ENCODE results near the gene APOO. TPM values are rescaled to one million over a fixed set of nuclear protein-coding genes. Genes with fewer than 3 reads are reported as not detected.

APOO gene
- polyA plus RNA-seq, 4 donors: 12.5 to 30.2 (median 22.1) TPM

DNA sequence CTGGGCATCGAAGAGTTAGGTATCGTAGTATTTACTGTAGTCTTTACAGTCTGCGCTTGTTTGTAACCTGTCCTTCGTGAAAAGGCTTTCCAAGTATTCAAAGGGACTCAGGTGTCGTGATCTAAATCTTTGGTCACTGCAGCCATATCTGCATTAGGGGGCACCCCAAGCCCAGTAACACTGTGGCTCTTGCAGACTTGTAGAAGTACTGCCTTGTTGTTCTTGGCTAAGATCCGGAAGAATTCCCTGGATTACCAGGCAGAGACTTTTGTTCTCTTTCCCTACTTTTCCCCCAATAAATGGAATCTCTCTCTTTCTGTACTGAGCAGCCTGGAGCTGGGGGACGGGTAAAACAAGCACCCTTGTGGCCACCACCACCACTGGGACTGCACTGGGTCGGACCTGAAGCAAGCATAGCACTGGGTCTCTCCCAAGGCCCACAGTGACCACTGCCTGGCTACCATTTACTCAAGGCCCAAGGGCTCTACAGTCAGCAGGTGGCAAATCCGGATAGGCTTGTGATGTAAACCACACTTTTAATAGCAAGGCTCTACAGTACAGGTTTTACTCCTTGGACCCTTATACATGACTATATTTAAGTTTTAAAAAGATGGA is 12.1 kb upstream of the APOO start:
- no peak overlapping the region for H3K27ac ChIP-seq (ENCODE audit: low read depth in 1 of 3, low read length in 2 of 3)
- no peaks in the 10 kb centered on the region for H3K4me1 ChIP-seq (ENCODE audit: control insufficient read depth in 3 of 3, insufficient read depth in 2 of 3, low read depth in 1 of 3, low read length in 2 of 3)
- DNase-seq (no peak), FAIRE-seq (no peak)
- H3K9me3 ChIP-seq (ENCODE audit: control insufficient read depth in 2 of 2, insufficient read depth in 1 of 2, low read depth in 1 of 2, low read length in 1 of 2): no peaks in the 10 kb centered on the region
- no peaks in the 10 kb centered on the region for H3K36me3 ChIP-seq (ENCODE audit: control insufficient read depth in 3 of 3, insufficient read depth in 2 of 3, low read depth in 1 of 3, low read length in 3 of 3)
- no peaks in the 10 kb centered on the region for H3K27me3 ChIP-seq (ENCODE audit: control insufficient read depth in 3 of 3, insufficient read depth in 3 of 3, low read length in 3 of 3)
- WGBS, 3 donors: 70 to 78% (median 75%) methylated on average over 9 of the region's 9 CpGs
- no peak overlapping the region for H3K4me3 ChIP-seq (ENCODE audit: low read depth in 1 of 3, low read length in 3 of 3)

DNA sequence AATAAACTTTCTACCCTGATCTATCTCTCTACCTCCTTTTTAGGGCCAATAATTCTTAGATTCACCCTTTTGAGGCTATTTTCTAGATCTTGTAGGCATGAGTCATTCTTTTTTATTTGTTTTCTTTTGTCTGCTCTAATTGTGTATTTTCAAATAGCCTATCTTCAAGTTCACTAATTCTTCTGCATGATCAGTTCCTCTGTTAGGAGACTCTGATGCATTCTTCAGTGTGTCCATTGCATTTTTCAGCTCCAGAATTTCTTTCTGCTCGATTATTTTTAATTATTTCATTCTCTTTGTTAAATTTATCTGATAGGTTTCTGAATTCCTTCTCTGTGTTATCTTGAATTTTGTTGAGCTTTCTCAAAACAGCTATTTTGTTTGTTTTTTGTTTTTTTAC is 11.4 kb upstream of the APOO start:
- WGBS, 3 donors: 39 to 90% (median 79%) methylated on average over 1 of the region's 1 CpG
- Histone ChIP-seq H3K4me3 (ENCODE audit: low read depth in 1 of 3, low read length in 3 of 3) (no peak overlapping the region), H3K4me1 (ENCODE audit: control insufficient read depth in 3 of 3, insufficient read depth in 2 of 3, low read depth in 1 of 3, low read length in 2 of 3) (no peaks in the 10 kb centered on the region), H3K36me3 (ENCODE audit: control insufficient read depth in 3 of 3, insufficient read depth in 2 of 3, low read depth in 1 of 3, low read length in 3 of 3) (no peaks in the 10 kb centered on the region), H3K27me3 (ENCODE audit: control insufficient read depth in 3 of 3, insufficient read depth in 3 of 3, low read length in 3 of 3) (no peaks in the 10 kb centered on the region), H3K9me3 (ENCODE audit: control insufficient read depth in 2 of 2, insufficient read depth in 1 of 2, low read depth in 1 of 2, low read length in 1 of 2) (no peaks in the 10 kb centered on the region), H3K27ac (ENCODE audit: low read depth in 1 of 3, low read length in 2 of 3) (no peak overlapping the region)
- FAIRE-seq (no peak), DNase-seq (no peak)

DNA sequence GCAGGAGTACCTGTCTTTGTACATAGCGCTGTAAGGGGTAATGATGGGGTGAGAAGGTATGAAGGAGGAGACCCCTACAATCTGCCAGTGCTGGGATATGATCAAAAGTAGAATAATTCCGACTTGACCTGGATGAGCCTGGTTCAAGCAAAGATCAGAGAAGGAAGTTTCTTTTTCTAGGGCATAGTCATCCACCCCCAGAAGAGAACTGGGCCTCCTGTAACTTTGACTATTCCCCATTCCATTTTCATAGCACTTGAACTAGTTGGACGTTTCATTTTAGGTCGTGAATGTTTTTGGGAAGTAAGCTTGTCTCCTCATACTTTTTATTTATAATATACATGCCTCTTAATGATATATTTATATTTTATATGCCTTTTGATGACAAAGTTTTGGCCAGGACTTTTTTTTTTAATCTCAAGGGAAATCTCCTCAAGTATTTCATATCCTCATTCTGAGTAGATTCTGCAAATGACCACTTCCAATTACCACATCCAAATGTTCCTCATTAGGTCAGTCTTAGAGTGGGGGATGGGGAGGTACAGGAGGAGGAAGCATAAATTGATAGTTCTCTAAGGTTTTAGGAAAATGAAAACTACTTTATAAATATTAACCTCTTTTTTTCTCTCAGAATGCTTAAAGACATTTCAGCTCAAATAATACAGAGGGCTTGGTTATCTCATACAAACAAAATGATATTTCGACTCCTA is 3.5 kb upstream of the APOO start:
- Histone ChIP-seq H3K27me3 (ENCODE audit: control insufficient read depth in 3 of 3, insufficient read depth in 3 of 3, low read length in 3 of 3) (no peaks in the 10 kb centered on the region), H3K4me1 (ENCODE audit: control insufficient read depth in 3 of 3, insufficient read depth in 2 of 3, low read depth in 1 of 3, low read length in 2 of 3) (peaks cover 0 to 4% (median 2%) of the 10 kb centered on the region in 3 donors), H3K4me3 (ENCODE audit: low read depth in 1 of 3, low read length in 3 of 3) (no peak overlapping the region), H3K27ac (ENCODE audit: low read depth in 1 of 3, low read length in 2 of 3) (no peak overlapping the region), H3K36me3 (ENCODE audit: control insufficient read depth in 3 of 3, insufficient read depth in 2 of 3, low read depth in 1 of 3, low read length in 3 of 3) (no peaks in the 10 kb centered on the region), H3K9me3 (ENCODE audit: control insufficient read depth in 2 of 2, insufficient read depth in 1 of 2, low read depth in 1 of 2, low read length in 1 of 2) (no peaks in the 10 kb centered on the region)
- DNase-seq (no peak), FAIRE-seq (no peak)
- WGBS, 3 donors: 70 to 93% (median 79%) methylated on average over 5 of the region's 5 CpGs

DNA sequence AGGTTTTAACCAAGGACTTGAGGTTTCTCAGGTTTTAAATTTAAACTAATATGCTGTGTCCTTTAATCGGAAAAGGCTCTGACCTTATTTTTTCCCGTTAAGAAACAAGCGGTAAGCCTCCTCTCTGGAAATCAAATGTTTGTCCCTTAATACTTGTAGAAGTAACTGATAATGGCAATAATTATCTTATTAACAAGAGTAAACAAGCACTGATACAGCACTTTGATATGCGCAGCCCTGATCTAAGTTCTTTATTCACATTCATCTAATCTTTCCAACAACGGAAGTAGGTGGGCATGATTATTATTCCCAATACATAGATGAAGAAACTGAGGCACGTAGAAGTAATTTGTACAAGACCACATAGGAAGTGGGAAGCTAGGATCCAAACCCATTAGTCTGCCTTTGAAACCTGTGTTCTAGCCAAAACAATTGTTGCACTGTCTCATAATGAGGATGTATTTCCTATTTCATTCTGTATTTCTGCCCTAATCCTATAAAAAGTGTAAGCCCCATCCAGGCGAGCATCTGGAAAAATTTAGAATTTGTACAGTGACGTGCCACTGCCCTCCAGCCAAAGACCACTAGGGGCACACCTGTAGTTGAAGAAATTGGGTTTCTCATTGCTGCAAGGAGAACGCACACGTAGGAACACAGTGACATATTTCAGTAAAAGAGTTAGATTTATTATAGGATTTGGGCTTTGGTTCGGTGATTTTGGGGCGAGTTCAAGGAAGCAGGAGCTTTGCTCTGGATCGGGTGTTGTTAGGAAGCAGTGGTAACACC is 674 bp upstream of the APOO start:
- peaks cover 0 to 10% (median 2%) of the 10 kb centered on the region in 3 donors for H3K4me1 ChIP-seq (ENCODE audit: control insufficient read depth in 3 of 3, insufficient read depth in 2 of 3, low read depth in 1 of 3, low read length in 2 of 3)
- no peaks in the 10 kb centered on the region for H3K36me3 ChIP-seq (ENCODE audit: control insufficient read depth in 3 of 3, insufficient read depth in 2 of 3, low read depth in 1 of 3, low read length in 3 of 3)
- FAIRE-seq (no peak), DNase-seq (no peak)
- peak overlapping the region; percentile 44 to 96 (median 94) for H3K27ac ChIP-seq (ENCODE audit: low read depth in 1 of 3, low read length in 2 of 3)
- 37 to 42% (median 41%) methylated on average over 12 to 13 of the region's 13 CpGs for WGBS, 3 donors
- H3K9me3 ChIP-seq (ENCODE audit: control insufficient read depth in 2 of 2, insufficient read depth in 1 of 2, low read depth in 1 of 2, low read length in 1 of 2): no peaks in the 10 kb centered on the region
- no peaks in the 10 kb centered on the region for H3K27me3 ChIP-seq (ENCODE audit: control insufficient read depth in 3 of 3, insufficient read depth in 3 of 3, low read length in 3 of 3)
- peak overlapping the region in 1 of 3 donors; percentile 41 for H3K4me3 ChIP-seq (ENCODE audit: low read depth in 1 of 3, low read length in 3 of 3)

DNA sequence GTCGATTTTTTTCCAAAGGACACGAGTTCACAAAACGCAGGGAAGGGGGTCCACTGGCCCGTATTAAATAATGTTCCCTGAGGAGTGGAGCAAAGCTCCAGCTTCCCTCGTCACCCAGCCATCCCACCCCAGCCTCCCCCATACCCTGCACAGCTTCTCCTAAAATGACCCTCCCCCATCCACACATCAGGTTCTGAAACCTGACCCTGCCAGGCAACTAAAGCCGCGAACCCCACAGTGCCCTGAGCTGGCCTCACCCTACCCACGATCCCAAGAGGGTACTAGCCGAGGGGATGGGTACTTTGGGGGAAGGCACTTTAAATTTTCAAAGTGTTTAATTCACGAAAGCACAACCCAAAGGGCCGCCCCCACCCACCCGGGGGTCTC is 634 bp downstream of the APOO start:
- no peak for FAIRE-seq
- Histone ChIP-seq H3K27me3 (ENCODE audit: control insufficient read depth in 3 of 3, insufficient read depth in 3 of 3, low read length in 3 of 3) (no peaks in the 10 kb centered on the region), H3K4me3 (ENCODE audit: low read depth in 1 of 3, low read length in 3 of 3) (peak overlapping the region; percentile 5 to 73 (median 57)), H3K9me3 (ENCODE audit: control insufficient read depth in 2 of 2, insufficient read depth in 1 of 2, low read depth in 1 of 2, low read length in 1 of 2) (no peaks in the 10 kb centered on the region), H3K36me3 (ENCODE audit: control insufficient read depth in 3 of 3, insufficient read depth in 2 of 3, low read depth in 1 of 3, low read length in 3 of 3) (no peaks in the 10 kb centered on the region), H3K27ac (ENCODE audit: low read depth in 1 of 3, low read length in 2 of 3) (peak overlapping the region; percentile 78 to 96 (median 94)), H3K4me1 (ENCODE audit: control insufficient read depth in 3 of 3, insufficient read depth in 2 of 3, low read depth in 1 of 3, low read length in 2 of 3) (peaks cover 0 to 13% (median 2%) of the 10 kb centered on the region in 3 donors)
- no peak for DNase-seq
- WGBS, 3 donors: 3 to 42% (median 7%) methylated on average over 9 to 12 of the region's 12 CpGs

DNA sequence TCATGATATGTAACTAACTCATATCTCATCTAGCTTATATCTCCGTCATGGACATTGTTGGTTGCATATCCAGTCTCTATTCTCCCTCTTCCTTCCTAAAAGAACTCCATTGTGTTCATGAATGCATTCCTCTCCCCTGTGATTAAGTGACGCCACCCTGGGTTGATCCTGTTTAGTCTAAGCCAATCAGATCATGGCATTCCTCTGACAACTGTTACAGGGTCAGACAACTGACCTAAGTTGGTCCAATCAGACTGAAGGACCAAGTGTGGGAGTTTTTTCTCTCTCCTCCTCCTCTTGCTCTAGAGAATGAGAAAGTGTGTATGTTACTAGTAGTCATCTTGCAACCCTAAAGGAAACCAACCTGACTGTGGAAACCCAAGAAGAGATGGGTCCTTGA is 3.6 kb downstream of the APOO start:
- 44 to 66% (median 65%) methylated on average over 2 of the region's 2 CpGs for WGBS, 3 donors
- no peak for FAIRE-seq

DNA sequence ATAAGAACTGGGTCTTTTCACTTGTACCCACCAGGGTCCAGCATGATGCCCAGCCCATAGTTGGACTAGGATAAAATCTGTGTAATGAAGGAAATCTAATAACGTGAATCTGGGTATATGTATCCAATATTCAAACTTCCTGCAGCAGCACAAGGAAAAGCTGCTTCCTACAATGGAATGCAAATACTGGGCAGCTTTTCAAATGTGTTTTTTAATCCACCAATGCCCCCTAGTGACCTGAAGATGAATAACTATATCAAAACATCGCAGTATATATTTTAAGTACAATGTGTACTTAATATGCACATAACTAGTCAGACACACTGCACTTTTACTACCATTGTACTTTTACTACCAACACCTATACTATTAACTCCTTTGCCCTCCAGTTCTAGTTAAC is 5.3 kb downstream of the APOO start:
- no peaks in the 10 kb centered on the region for H3K27me3 ChIP-seq (ENCODE audit: control insufficient read depth in 3 of 3, insufficient read depth in 3 of 3, low read length in 3 of 3)
- no peaks in the 10 kb centered on the region for H3K36me3 ChIP-seq (ENCODE audit: control insufficient read depth in 3 of 3, insufficient read depth in 2 of 3, low read depth in 1 of 3, low read length in 3 of 3)
- FAIRE-seq: no peak
- peaks cover 0 to 35% (median 0%) of the 10 kb centered on the region in 3 donors for H3K4me1 ChIP-seq (ENCODE audit: control insufficient read depth in 3 of 3, insufficient read depth in 2 of 3, low read depth in 1 of 3, low read length in 2 of 3)
- peak; percentile 67 to 68 for DNase-seq
- H3K27ac ChIP-seq (ENCODE audit: low read depth in 1 of 3, low read length in 2 of 3): peak overlapping the region in 2 of 3 donors; percentile 19 to 62
- 0 to 5% (median 3%) methylated on average over 2 of the region's 2 CpGs for WGBS, 3 donors
- peak overlapping the region in 2 of 3 donors; percentile 19 to 23 for H3K4me3 ChIP-seq (ENCODE audit: low read depth in 1 of 3, low read length in 3 of 3)
- H3K9me3 ChIP-seq (ENCODE audit: control insufficient read depth in 2 of 2, insufficient read depth in 1 of 2, low read depth in 1 of 2, low read length in 1 of 2): no peaks in the 10 kb centered on the region

More for the DNA sequence above, 3.6 kb downstream of the APOO start:
- Histone ChIP-seq H3K4me1 (ENCODE audit: control insufficient read depth in 3 of 3, insufficient read depth in 2 of 3, low read depth in 1 of 3, low read length in 2 of 3) (peaks cover 0 to 36% (median 2%) of the 10 kb centered on the region in 3 donors), H3K27ac (ENCODE audit: low read depth in 1 of 3, low read length in 2 of 3) (no peak overlapping the region), H3K36me3 (ENCODE audit: control insufficient read depth in 3 of 3, insufficient read depth in 2 of 3, low read depth in 1 of 3, low read length in 3 of 3) (no peaks in the 10 kb centered on the region), H3K27me3 (ENCODE audit: control insufficient read depth in 3 of 3, insufficient read depth in 3 of 3, low read length in 3 of 3) (no peaks in the 10 kb centered on the region), H3K4me3 (ENCODE audit: low read depth in 1 of 3, low read length in 3 of 3) (no peak overlapping the region), H3K9me3 (ENCODE audit: control insufficient read depth in 2 of 2, insufficient read depth in 1 of 2, low read depth in 1 of 2, low read length in 1 of 2) (no peaks in the 10 kb centered on the region)
- no peak for DNase-seq

DNA sequence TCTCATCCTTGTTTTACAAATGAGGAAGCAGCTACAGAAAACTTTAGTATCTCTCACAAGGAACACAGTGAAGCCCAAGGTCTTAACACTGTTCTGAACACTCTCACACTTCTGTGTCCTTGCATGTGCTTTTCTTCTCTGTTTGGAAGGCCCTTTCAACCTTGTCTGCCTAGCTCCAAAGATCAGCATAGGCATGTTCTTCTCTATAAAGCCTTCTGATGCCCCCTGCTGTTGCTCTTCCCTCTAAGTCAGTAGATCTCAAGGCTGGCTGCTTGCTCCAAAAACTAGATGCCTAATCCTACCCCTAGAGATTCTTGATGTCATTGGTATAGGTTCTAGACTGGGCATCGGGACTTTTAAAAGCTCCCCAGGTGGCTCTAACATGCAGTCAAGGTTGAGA is 5.9 kb downstream of the APOO start:
- peak overlapping the region in 2 of 3 donors; percentile 70 to 72 for H3K27ac ChIP-seq (ENCODE audit: low read depth in 1 of 3, low read length in 2 of 3)
- no peaks in the 10 kb centered on the region for H3K9me3 ChIP-seq (ENCODE audit: control insufficient read depth in 2 of 2, insufficient read depth in 1 of 2, low read depth in 1 of 2, low read length in 1 of 2)
- H3K4me1 ChIP-seq (ENCODE audit: control insufficient read depth in 3 of 3, insufficient read depth in 2 of 3, low read depth in 1 of 3, low read length in 2 of 3): peaks cover 0 to 35% (median 0%) of the 10 kb centered on the region in 3 donors

More for the DNA sequence above, 5.9 kb downstream of the APOO start:
- Histone ChIP-seq H3K27me3 (ENCODE audit: control insufficient read depth in 3 of 3, insufficient read depth in 3 of 3, low read length in 3 of 3) (no peaks in the 10 kb centered on the region), H3K36me3 (ENCODE audit: control insufficient read depth in 3 of 3, insufficient read depth in 2 of 3, low read depth in 1 of 3, low read length in 3 of 3) (no peaks in the 10 kb centered on the region), H3K4me3 (ENCODE audit: low read depth in 1 of 3, low read length in 3 of 3) (peak overlapping the region in 1 of 3 donors; percentile 23)
- 0 to 26% (median 12%) methylated on average over 1 of the region's 1 CpG for WGBS, 3 donors
- FAIRE-seq (no peak), DNase-seq (peak; percentile 76 to 81)

All from small intestine (tissue), 7 donors.